Stimulated activated CD8-positive, alpha-beta memory T cell treated with anti-CD3 and anti-CD28 coated beads, Interleukin-7, amount 100 ng/mL, for 48 hours (primary cell): ENCODE results near the gene BIN2.
A peak's percentile ranks its signal among the peaks of the same experiment; 100 is the strongest.
"Not testable (repeated sequence)": the region's sequence is repeated elsewhere in the genome, so short reads cannot be mapped to it uniquely, and the experiment has no call there.

Experiments
- DNase-seq, 2 donors: peaks; one replicate each; pipeline ENCODE4 v3.0.0-alpha.2; 2020; ENCODE audit warnings: low read depth in 1 of 2; ENCODE audit errors: extremely low read depth in 1 of 2

Gene BIN2

GRCh38 chr12:51346581-51346980 is 22.6 kb upstream of the BIN2 start, which contains the start of gene CELA1:
CELA1 (minus strand) TSS chr12:51346679; CDS start chr12:51346638, 41 bp downstream.
- no peak for DNase-seq

GRCh38 chr12:51345681-51346080 is 21.7 kb upstream of the BIN2 start:
- DNase-seq, result no peak

- DNase-seq, result no peak
Measured at GRCh38 chr12:51343201-51343600, 19.2 kb upstream of the BIN2 start.

- DNase-seq, result no peak
Measured at GRCh38 chr12:51342416-51342815, 18.4 kb upstream of the BIN2 start.

- peak; percentile 23 to 41 for DNase-seq
Measured at GRCh38 chr12:51341251-51342007, 17.5 kb upstream of the BIN2 start.

- no peak for DNase-seq
Measured at GRCh38 chr12:51339750-51340149, 15.8 kb upstream of the BIN2 start.

GRCh38 chr12:51337336-51337735 is 13.4 kb upstream of the BIN2 start:
- DNase-seq, result not testable (repeated sequence)

GRCh38 chr12:51335931-51336330 is 12.0 kb upstream of the BIN2 start:
- no peak for DNase-seq

GRCh38 chr12:51334764-51335163 is 10.8 kb upstream of the BIN2 start:
- DNase-seq, result no peak

GRCh38 chr12:51333536-51333935 is 9.6 kb upstream of the BIN2 start:
- DNase-seq, result no peak

GRCh38 chr12:51330186-51330585 is 6.2 kb upstream of the BIN2 start:
- no peak for DNase-seq

GRCh38 chr12:51329742-51330141 is 5.8 kb upstream of the BIN2 start:
- DNase-seq, result no peak

GRCh38 chr12:51328587-51328986 is 4.6 kb upstream of the BIN2 start:
- DNase-seq, result no peak

- DNase-seq, result no peak
Measured at GRCh38 chr12:51326698-51327439, 2.9 kb upstream of the BIN2 start.

- DNase-seq, result no peak
Measured at GRCh38 chr12:51324953-51325352, 979 bp upstream of the BIN2 start.

GRCh38 chr12:51323317-51323960 is 535 bp downstream of the BIN2 start:
- peak in 1 of 2 donors; percentile 42 for DNase-seq

- DNase-seq, result peak in 1 of 2 donors; percentile 59
Measured at GRCh38 chr12:51322452-51322851, 1.5 kb downstream of the BIN2 start.

- DNase-seq, result no peak
Measured at GRCh38 chr12:51321882-51322281, 2.1 kb downstream of the BIN2 start.

- DNase-seq, result no peak
Measured at GRCh38 chr12:51320695-51321320, 3.2 kb downstream of the BIN2 start.

- DNase-seq, result no peak
Measured at GRCh38 chr12:51320311-51320694, 3.7 kb downstream of the BIN2 start.
